Measurements from ENCODE around the gene MCF2. TPM values are rescaled to one million over a fixed set of nuclear protein-coding genes. Genes with fewer than 3 reads are reported as not detected.

The MCF2 gene
- polyA plus RNA-seq, 1 of the 3 experiments (the other 2 are of a cell fraction): 0.05 TPM

GRCh38 chrX:139734996-139735395 is 27.0 kb upstream of the MCF2 start:
- Histone ChIP-seq H3K36me3 (replicated peaks in 1 of 2; ENCODE audit: control insufficient read depth in 1 of 2, insufficient read depth in 2 of 2, low read length in 1 of 2) (peaks cover 9 to 13% of the 10 kb centered on the region in 2 experiments), H3K27ac (ENCODE audit: low read depth in 2 of 2, low read length in 1 of 2) (no peak overlapping the region), H3K4me3 (ENCODE audit: low read depth in 2 of 2, low read length in 1 of 2) (no peak overlapping the region), H3K27me3 (ENCODE audit: insufficient read depth) (no peaks in the 10 kb centered on the region), H4K20me1 (ENCODE audit: insufficient read depth) (no peaks in the 10 kb centered on the region), H3K4me2 (no peak overlapping the region), H3K79me2 (ENCODE audit: insufficient read depth) (no peaks in the 10 kb centered on the region), H2AFZ (ENCODE audit: low read depth) (no peak overlapping the region), H3K9ac (no peak overlapping the region), H3F3A (replicated peaks; ENCODE audit: insufficient read depth) (no peaks in the 10 kb centered on the region), H3K9me3 (no peaks in the 10 kb centered on the region), H3K9me2 (no peaks in the 10 kb centered on the region), H3K4me1 (ENCODE audit: control insufficient read depth in 1 of 2, insufficient read depth in 2 of 2, low read depth in 1 of 2, low read length in 1 of 2) (no peaks in the 10 kb centered on the region)
- POLR2A ChIA-PET: no interaction called here
- DNase-seq: no peak
- CTCF ChIA-PET: no interaction called here
- WGBS (ENCODE audit: low lambda C conversion rate): 50% methylated on average over 1 of the region's 1 CpG
- no peak for TF ChIP-seq FOXM1 (IDR thresholded peaks at IDR 0.05; ENCODE audit: low read depth)
- no peak for TF ChIP-seq USF1 (IDR thresholded peaks at IDR 0.05; ENCODE audit: borderline replicate concordance, low read depth)
- no peak for TF ChIP-seq REST (IDR thresholded peaks at IDR 0.05; ENCODE audit: low read depth, low read length)
- no peak for TF ChIP-seq FOSL2 (IDR thresholded peaks at IDR 0.05; ENCODE audit: borderline replicate concordance, low read depth)
- TF ChIP-seq JUND (IDR thresholded peaks at IDR 0.05): no peak
- TF ChIP-seq EZH2phosphoT487 (IDR thresholded peaks at IDR 0.05; ENCODE audit: borderline replicate concordance, low read depth): no peak
- TF ChIP-seq NFIC (IDR thresholded peaks at IDR 0.05; ENCODE audit: borderline replicate concordance): no peak
- no peak for TF ChIP-seq CHD2 (IDR thresholded peaks at IDR 0.05; ENCODE audit: low read length, partially characterized antibody)
- TF ChIP-seq SMC3 (IDR thresholded peaks at IDR 0.05; ENCODE audit: low read depth, low read length): no peak
- TF ChIP-seq TAF1 (IDR thresholded peaks at IDR 0.05; ENCODE audit: borderline replicate concordance, low read depth, low read length): no peak
- no peak for TF ChIP-seq POLR2AphosphoS5 (IDR thresholded peaks at IDR 0.05; ENCODE audit: low read depth, low read length)

GRCh38 chrX:139725720-139726119 is 17.8 kb upstream of the MCF2 start:
- H3K9me3 ChIP-seq: no peaks in the 10 kb centered on the region
- H3F3A ChIP-seq (replicated peaks; ENCODE audit: insufficient read depth): no peaks in the 10 kb centered on the region
- no peak for DNase-seq
- H3K4me2 ChIP-seq: no peak overlapping the region
- no peaks in the 10 kb centered on the region for H3K79me2 ChIP-seq (ENCODE audit: insufficient read depth)
- H4K20me1 ChIP-seq (ENCODE audit: insufficient read depth): no peaks in the 10 kb centered on the region
- ChIA-PET CTCF (no interaction called here), POLR2A (no interaction called here)
- H3K27me3 ChIP-seq (ENCODE audit: insufficient read depth): no peaks in the 10 kb centered on the region
- peaks cover 0 to 3% of the 10 kb centered on the region in 2 experiments for H3K36me3 ChIP-seq (replicated peaks in 1 of 2; ENCODE audit: control insufficient read depth in 1 of 2, insufficient read depth in 2 of 2, low read length in 1 of 2)
- no peak overlapping the region for H3K9ac ChIP-seq
- no peak overlapping the region for H2AFZ ChIP-seq (ENCODE audit: low read depth)
- H3K4me3 ChIP-seq (ENCODE audit: low read depth in 2 of 2, low read length in 1 of 2): no peak overlapping the region
- H3K9me2 ChIP-seq: no peaks in the 10 kb centered on the region
- 35% methylated on average over 1 of the region's 1 CpG for WGBS (ENCODE audit: low lambda C conversion rate)
- H3K4me1 ChIP-seq (ENCODE audit: control insufficient read depth in 1 of 2, insufficient read depth in 2 of 2, low read depth in 1 of 2, low read length in 1 of 2): no peaks in the 10 kb centered on the region
- H3K27ac ChIP-seq (ENCODE audit: low read depth in 2 of 2, low read length in 1 of 2): no peak overlapping the region
- TF ChIP-seq IRF3 (IDR thresholded peaks at IDR 0.05; ENCODE audit: low read depth, low read length) (no peak), RFX5 (IDR thresholded peaks at IDR 0.05; ENCODE audit: low read length) (no peak), SIN3A (IDR thresholded peaks at IDR 0.05; ENCODE audit: borderline replicate concordance, low read depth, low read length) (no peak), POLR2AphosphoS5 (IDR thresholded peaks at IDR 0.05; ENCODE audit: low read depth, low read length) (no peak), PBX3 (IDR thresholded peaks at IDR 0.05) (no peak), CTCF (IDR thresholded peaks at IDR 0.05) (no peak), EP300 (IDR thresholded peaks at IDR 0.05; ENCODE audit: borderline replicate concordance in 1 of 2, low read depth in 1 of 2, low read length in 1 of 2) (no peak), NFIC (IDR thresholded peaks at IDR 0.05; ENCODE audit: borderline replicate concordance) (no peak), MEF2A (IDR thresholded peaks at IDR 0.05; ENCODE audit: borderline replicate concordance, low read depth) (no peak), MAX (IDR thresholded peaks at IDR 0.05; ENCODE audit: low read depth) (no peak), CHD2 (IDR thresholded peaks at IDR 0.05; ENCODE audit: low read length, partially characterized antibody) (no peak), FOXJ3 (CRISPR knock-in tag; IDR thresholded peaks at IDR 0.05) (no peak)
